Tibial artery (tissue), 4 donors: ENCODE results near the gene MED16.
A peak's percentile ranks its signal among the peaks of the same experiment; 100 is the strongest.

ENCODE experiments used
- DNase-seq, 2 donors: peaks; one replicate each; pipeline ENCODE4 v3.0.0-alpha.2; 2019
- H3K27ac ChIP-seq, 2 donors: fragments of 200-600 bp; sonication (generic) in 1 of 2; 1 replicate in 1 of 2; 2 replicates in 1 of 2; pipeline ENCODE4 v1.5.1; 2018 to 2019; ENCODE audit warnings: mild to moderate bottlenecking in 1 of 2
- H3K27me3 ChIP-seq, 2 donors: fragments of 200-600 bp; sonication (generic) in 1 of 2; one replicate each; pipeline versions ENCODE4 v1.5.1 to v1.6.0; 2016 to 2019
- H3K36me3 ChIP-seq, 3 donors: fragments of 200-600 bp; sonication (generic) in 2 of 3; one replicate each; pipeline ENCODE4 v1.5.1; 2016 to 2019; ENCODE audit warnings: mild to moderate bottlenecking in 2 of 3
- H3K4me1 ChIP-seq, 4 donors: fragments of 200-600 bp; sonication (generic) in 2 of 4; 1 replicate in 3 of 4; 2 replicates in 1 of 4; pipeline ENCODE4 v1.5.1; 2016 to 2019
- H3K4me3 ChIP-seq, 2 donors: fragments of 200-600 bp; sonication (generic) in 1 of 2; 1 replicate in 1 of 2; 2 replicates in 1 of 2; pipeline ENCODE4 v1.5.1; 2018 to 2019; ENCODE audit warnings: mild to moderate bottlenecking in 2 of 2
- H3K9me3 ChIP-seq, 3 donors: fragments of 200-600 bp; sonication (generic) in 1 of 3; one replicate each; pipeline ENCODE4 v1.5.1; 2016 to 2019
- CTCF ChIP-seq, 2 experiments: fragments of 200-600 bp in 1 of 2; fragments of 450-650 bp in 1 of 2; IDR thresholded peaks; one replicate each; pipeline ENCODE4 v1.5.1; 2017 to 2019; ENCODE audit warnings: antibody characterized with exemption in 2 of 2, mild to moderate bottlenecking in 1 of 2, moderate library complexity in 1 of 2
- intact Hi-C: fragments of 100-400 bp; cut with DNase I; formaldehyde crosslinking; loops from one replicate; pipeline ENCODE4 v1.15.0; 2023; ENCODE audit warnings: low total_unique reads

MED16 gene

GRCh38 chr19:939439-939838, 46.5 kb upstream of the MED16 start:
- Histone ChIP-seq H3K4me3 (no peak overlapping the region), H3K9me3 (no peaks in the 10 kb centered on the region), H3K4me1 (peaks cover 0 to 25% (median 19%) of the 10 kb centered on the region in 4 donors), H3K27me3 (no peaks in the 10 kb centered on the region), H3K27ac (no peak overlapping the region), H3K36me3 (peaks cover 0 to 4% (median 0%) of the 10 kb centered on the region in 3 donors)
- no peak for TF ChIP-seq CTCF (IDR thresholded peaks at IDR 0.05)
- DNase-seq = no peak
- intact Hi-C loops = no loop called here

- no peak overlapping the region for H3K27ac ChIP-seq
- H3K4me1 ChIP-seq = peaks cover 0 to 34% (median 27%) of the 10 kb centered on the region in 4 donors
- TF ChIP-seq CTCF (IDR thresholded peaks at IDR 0.05) = no peak
- no peaks in the 10 kb centered on the region for H3K27me3 ChIP-seq
- H3K4me3 ChIP-seq = no peak overlapping the region
- peaks cover 0 to 4% (median 0%) of the 10 kb centered on the region in 3 donors for H3K36me3 ChIP-seq
- no peak for DNase-seq
- intact Hi-C loops = no loop called here
- no peaks in the 10 kb centered on the region for H3K9me3 ChIP-seq
These were observed 45.4 kb upstream of the MED16 start for GRCh38 chr19:938233-938923.

- no peak overlapping the region for H3K4me3 ChIP-seq
- TF ChIP-seq CTCF (IDR thresholded peaks at IDR 0.05) = no peak
- intact Hi-C loops = no loop called here
- H3K9me3 ChIP-seq = no peaks in the 10 kb centered on the region
- H3K27me3 ChIP-seq = no peaks in the 10 kb centered on the region
- DNase-seq = no peak
- H3K36me3 ChIP-seq = peaks cover 0 to 4% (median 0%) of the 10 kb centered on the region in 3 donors
- no peak overlapping the region for H3K27ac ChIP-seq
- H3K4me1 ChIP-seq = peaks cover 0 to 44% (median 32%) of the 10 kb centered on the region in 4 donors
These were observed 44.3 kb upstream of the MED16 start for GRCh38 chr19:937259-937694.

GRCh38 chr19:936175-936546, 43.2 kb upstream of the MED16 start:
- H3K4me3 ChIP-seq = no peak overlapping the region
- no peak for TF ChIP-seq CTCF (IDR thresholded peaks at IDR 0.05)
- peaks cover 0 to 41% (median 29%) of the 10 kb centered on the region in 4 donors for H3K4me1 ChIP-seq

GRCh38 chr19:934865-935479, 42.0 kb upstream of the MED16 start:
- Histone ChIP-seq H3K36me3 (peaks cover 0 to 4% (median 0%) of the 10 kb centered on the region in 3 donors), H3K4me1 (peaks cover 0 to 32% (median 23%) of the 10 kb centered on the region in 4 donors), H3K27ac (peak overlapping the region; percentile 30 to 43), H3K9me3 (no peaks in the 10 kb centered on the region), H3K27me3 (no peaks in the 10 kb centered on the region), H3K4me3 (no peak overlapping the region)
- peak; percentile 82 to 93 for DNase-seq
- intact Hi-C loops = no loop called here
- peak in 1 of 2 experiments; percentile 9 for TF ChIP-seq CTCF (IDR thresholded peaks at IDR 0.05)

More at GRCh38 chr19:936175-936546, 43.2 kb upstream of the MED16 start:
- intact Hi-C loops = no loop called here
- Histone ChIP-seq H3K27ac (no peak overlapping the region), H3K9me3 (no peaks in the 10 kb centered on the region), H3K27me3 (no peaks in the 10 kb centered on the region), H3K36me3 (peaks cover 0 to 4% (median 0%) of the 10 kb centered on the region in 3 donors)
- no peak for DNase-seq
